ENCODE measurements around the gene AATK. TPM values are rescaled to one million over a fixed set of nuclear protein-coding genes. Genes with fewer than 3 reads are reported as not detected.

Gene AATK
- total and polyA plus RNA-seq, 2 of the 13 experiments (the other 11 are each of a cell fraction or from before 2014, with no cell fraction given): 2.9 to 8.4 TPM

- no peak for TF ChIP-seq REST (IDR thresholded peaks at IDR 0.05; ENCODE audit: borderline replicate concordance in 1 of 2, low read depth in 1 of 2, low read length in 2 of 2)
- no peak for TF ChIP-seq DBP (CRISPR knock-in tag; IDR thresholded peaks at IDR 0.05; ENCODE audit: not compliant biosample characterization)
- TF ChIP-seq SMYD3 (CRISPR knock-in tag; IDR thresholded peaks at IDR 0.05): no peak
- TF ChIP-seq ZBTB7A (CRISPR knock-in tag; IDR thresholded peaks at IDR 0.05): 0 out of 2 replicates have a peak, but pooled peaks have one; percentile 34
- peak; percentile 12; the same call in 1 of the 2 replicates for TF ChIP-seq ZFX (CRISPR knock-in tag; IDR thresholded peaks at IDR 0.05; ENCODE audit: low read depth)
- TF ChIP-seq SMAD9 (CRISPR knock-in tag; IDR thresholded peaks at IDR 0.05): no peak
- peak; percentile 66; the same call in 1 of the 2 replicates for TF ChIP-seq ZNF770 (CRISPR knock-in tag; IDR thresholded peaks at IDR 0.05)
- 0 out of 2 replicates have a peak, but pooled peaks have one; percentile 8 for TF ChIP-seq ARID5B (CRISPR knock-in tag; IDR thresholded peaks at IDR 0.05)
- no peak for TF ChIP-seq ZSCAN12 (CRISPR knock-in tag; IDR thresholded peaks at IDR 0.05)
- no peak for TF ChIP-seq FOSL1 (CRISPR knock-in tag; IDR thresholded peaks at IDR 0.05; ENCODE audit: borderline replicate concordance)
- TF ChIP-seq ZNF550 (CRISPR knock-in tag; IDR thresholded peaks at IDR 0.05; ENCODE audit: borderline replicate concordance): no peak
- no peak for TF ChIP-seq GLMP (CRISPR knock-in tag; IDR thresholded peaks at IDR 0.05; ENCODE audit: borderline replicate concordance)
- no peak for TF ChIP-seq MTA3 (CRISPR knock-in tag; IDR thresholded peaks at IDR 0.05)
- TF ChIP-seq ZNF619 (CRISPR knock-in tag; IDR thresholded peaks at IDR 0.05): 0 out of 2 replicates have a peak, but pooled peaks have one; percentile 10
Observed at GRCh38 chr17:81132770-81133723, 33.0 kb downstream of the AATK start (continued).

Data from HepG2 (cell line).